SK-N-MC (cell line): Measurements from ENCODE around the gene SERPINB12.

ENCODE experiments used
- EZH2 ChIP-seq: fragments of 200-600 bp; sonication (generic); IDR thresholded peaks from one replicate; pipeline ENCODE4 v1.6.1; 2017; ENCODE audit warnings: antibody characterized with exemption
- FOXP2 ChIP-seq: optimal IDR thresholded peaks from 2 replicates; pipeline ENCODE3; 2011; ENCODE audit warnings: mild to moderate bottlenecking, moderate library complexity; ENCODE audit not compliant: insufficient read depth; ENCODE audit errors: extremely low read length, control extremely low read depth
- POLR2AphosphoS5 ChIP-seq: IDR thresholded peaks from 2 replicates; pipeline ENCODE4 v1.6.1; 2012; ENCODE audit warnings: mild to moderate bottlenecking, low read depth, low read length, borderline replicate concordance

DNA sequence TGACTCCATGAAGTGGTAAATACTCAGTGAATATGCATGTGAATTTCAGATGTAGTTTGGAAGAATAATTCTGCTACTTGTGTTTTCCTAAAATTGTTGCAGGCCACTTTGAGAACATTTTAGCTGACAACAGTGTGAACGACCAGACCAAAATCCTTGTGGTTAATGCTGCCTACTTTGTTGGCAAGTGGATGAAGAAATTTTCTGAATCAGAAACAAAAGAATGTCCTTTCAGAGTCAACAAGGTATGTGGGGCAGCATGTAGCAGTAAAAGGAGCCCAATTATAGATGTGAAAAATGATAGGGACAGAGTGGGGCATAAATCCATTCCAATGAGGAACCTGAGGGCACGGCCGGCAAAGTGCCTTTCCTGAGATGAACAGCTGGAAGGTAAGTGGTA lies 49.3 kb upstream of the SERPINB12 start:
- TF ChIP-seq POLR2AphosphoS5 (no peak), EZH2 (no peak), FOXP2 (no peak)
